DMS 273 (cell line): ENCODE data around the gene SLC4A8.
A peak's percentile ranks its signal among the peaks of the same experiment; 100 is the strongest.

Experiments
- DNase-seq: peaks from one replicate; lab custom pipeline; 2025; ENCODE audit not compliant: unreplicated experiment; lab: John Stamatoyannopoulos, UW

The SLC4A8 gene

GRCh38 chr12:51393676-51394545 lies 30.7 kb upstream of the SLC4A8 start:
- DNase-seq, result no peak

- no peak for DNase-seq
Observed at GRCh38 chr12:51395283-51396230, 29.1 kb upstream of the SLC4A8 start.

GRCh38 chr12:51397670-51398069 lies 27.0 kb upstream of the SLC4A8 start:
- DNase-seq, result no peak

DNA sequence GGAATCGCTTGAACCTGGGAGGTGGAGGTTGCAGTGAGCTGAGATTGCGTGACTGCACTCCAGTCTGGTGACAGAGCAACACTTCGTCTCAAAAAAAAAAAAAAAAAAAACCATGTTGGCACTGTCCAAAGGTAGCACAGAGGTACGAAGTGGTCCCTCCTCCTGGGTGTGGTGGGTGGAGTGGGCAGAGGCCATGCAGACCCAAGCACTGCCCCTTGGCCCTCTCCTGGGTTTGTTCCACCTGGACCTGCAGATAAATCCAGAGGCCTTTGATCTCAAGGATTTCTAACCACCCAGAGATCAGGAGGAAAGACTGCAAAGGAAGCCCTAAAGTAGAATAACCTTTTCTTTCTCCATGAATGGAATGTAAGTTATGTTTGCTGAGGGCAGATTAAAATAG lies 24.7 kb upstream of the SLC4A8 start:
- no peak for DNase-seq

DNA sequence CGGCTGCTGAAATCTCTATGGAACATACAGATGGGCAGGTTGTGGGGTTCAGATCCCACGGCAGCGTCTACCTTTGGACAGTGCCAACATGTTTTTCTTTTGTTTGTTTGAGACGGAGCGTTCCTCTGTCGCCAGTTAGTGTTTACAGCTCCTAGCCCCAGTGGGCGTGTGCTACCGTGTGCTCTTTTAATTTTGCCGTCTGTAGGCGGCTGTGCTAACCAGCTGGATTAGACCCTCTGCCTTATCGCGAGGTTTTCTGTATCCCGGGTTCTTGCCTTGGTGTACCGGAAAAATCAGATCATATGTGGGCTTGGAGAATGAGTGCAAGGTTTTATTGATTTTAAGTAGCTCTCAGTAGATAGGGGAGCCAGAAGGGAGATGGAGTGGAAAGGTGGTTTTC lies 23.6 kb upstream of the SLC4A8 start:
- no peak for DNase-seq

DNA sequence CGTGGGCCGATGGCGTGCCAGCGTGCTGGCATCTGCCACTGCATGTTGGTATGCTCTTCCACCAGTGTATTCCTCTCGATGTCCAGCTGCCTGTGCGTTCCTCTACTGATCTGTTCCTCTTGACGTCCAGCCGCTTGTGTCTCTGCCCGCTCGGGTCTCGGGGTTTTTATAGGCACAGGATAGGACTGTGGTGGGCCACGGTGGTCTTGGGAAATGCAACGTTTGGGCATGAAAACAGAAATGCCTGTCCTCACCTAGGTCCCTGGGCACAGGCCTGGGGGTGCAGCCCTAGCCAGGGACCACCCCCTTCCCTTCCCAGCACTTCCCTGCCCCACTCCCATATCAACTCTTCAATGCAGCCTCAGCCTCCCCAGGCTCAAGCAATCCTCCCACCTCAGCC lies 23.1 kb upstream of the SLC4A8 start:
- no peak for DNase-seq

DNA sequence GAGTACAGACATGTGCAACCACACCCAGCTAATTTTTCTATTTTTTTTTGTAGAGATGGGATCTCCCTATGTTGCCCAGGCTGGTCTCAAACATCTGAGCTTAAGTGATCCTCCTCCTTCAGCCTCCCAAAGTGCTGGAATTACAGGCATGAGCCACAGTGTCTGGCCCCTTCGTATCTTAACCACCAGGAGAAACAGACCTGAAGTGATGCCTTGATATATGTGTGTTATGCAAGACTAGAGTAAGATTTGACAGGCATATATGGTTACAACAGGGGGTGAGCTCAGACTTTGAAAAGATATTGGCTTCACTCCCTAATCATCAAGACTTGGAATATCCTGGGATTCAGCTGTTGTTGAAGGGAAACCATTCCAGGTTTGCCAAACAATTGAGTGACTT lies 22.7 kb upstream of the SLC4A8 start:
- DNase-seq, result no peak

- no peak for DNase-seq
Observed at GRCh38 chr12:51403159-51403558, 21.5 kb upstream of the SLC4A8 start.

DNA sequence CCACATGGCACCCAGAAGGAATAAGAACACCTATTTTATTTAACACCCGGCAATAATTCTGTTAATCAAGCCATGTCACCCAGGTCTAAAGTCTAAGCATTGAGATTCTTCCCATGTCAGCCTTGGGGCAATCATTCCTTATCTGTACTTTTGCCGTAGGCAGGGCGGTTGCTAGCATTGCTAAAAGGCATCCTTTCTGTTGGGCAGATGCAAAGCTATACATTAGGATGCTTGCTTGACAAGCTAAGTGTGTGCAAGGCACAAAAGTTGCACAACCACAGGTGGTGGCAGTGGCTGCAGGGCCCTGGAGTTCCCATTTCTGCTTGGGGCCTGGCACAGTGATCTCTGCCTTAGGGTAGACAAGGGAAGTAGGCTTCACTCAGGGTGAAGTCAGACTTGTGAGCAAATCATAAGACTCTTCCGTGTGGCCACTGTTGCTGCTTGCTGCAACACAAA lies 20.9 kb upstream of the SLC4A8 start:
- no peak for DNase-seq

DNA sequence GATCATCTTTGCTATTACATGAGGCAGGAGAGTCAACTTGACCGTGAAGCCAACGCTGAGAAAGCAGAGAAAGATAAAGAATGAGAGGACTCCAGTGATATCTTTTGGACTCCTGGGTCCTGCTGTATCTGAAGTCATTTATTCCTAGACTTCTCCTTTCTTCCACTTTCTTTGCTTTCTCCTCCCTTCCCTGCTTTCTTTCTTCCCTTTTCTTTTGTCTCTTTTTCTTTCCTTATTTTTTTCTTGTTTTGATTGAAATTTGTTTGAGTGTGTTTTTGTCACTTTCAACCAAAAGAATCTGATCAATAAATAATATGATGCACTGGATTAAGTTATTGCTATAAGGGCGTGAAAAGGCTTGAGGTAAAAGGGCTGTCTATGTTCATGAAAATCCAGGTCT lies 20.0 kb upstream of the SLC4A8 start:
- DNase-seq, result no peak

DNA sequence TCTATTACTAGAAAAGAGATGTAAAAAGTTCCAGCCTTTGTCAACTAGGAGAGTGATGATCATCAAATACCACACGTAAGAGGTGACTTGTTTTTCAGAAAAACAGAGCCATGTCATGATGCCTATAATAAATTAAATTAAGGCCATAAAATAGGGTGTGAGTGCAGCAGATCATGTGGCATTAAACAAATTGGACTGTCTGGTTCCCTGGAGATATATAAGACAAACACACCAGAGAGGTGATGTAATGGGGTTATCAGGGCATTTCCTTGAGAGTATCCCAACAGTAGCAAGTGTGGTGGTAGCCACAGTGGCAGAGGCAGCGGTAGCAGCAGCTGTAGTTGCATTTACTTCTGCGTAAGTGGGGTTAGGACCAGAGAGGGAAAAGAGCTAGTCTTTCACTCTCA lies 18.8 kb upstream of the SLC4A8 start:
- DNase-seq, result no peak

GRCh38 chr12:51406290-51406689 lies 18.3 kb upstream of the SLC4A8 start:
- DNase-seq, result no peak

DNA sequence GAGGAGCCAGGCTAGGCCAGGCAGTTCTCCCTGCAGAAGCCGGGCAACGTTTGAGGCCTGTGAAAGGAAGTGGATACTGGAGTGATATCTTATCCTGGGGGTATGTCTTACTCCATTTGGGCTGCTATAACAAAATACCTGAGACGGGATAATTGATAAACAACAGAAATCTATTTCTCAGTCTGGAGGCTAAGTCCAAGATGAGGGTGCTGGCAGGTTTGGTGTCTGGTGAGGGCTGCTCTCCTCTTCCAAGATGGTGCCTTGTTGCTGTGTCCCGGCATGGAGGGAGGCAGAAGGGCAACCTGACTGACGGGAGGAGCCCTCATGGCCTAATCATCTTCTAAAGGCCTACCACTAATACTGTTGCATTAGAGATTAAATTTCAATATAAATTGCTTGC lies 17.8 kb upstream of the SLC4A8 start:
- DNase-seq, result no peak

- no peak for DNase-seq
Observed at GRCh38 chr12:51407604-51408003, 17.0 kb upstream of the SLC4A8 start.

GRCh38 chr12:51409846-51410245 lies 14.8 kb upstream of the SLC4A8 start:
- DNase-seq, result no peak

DNA sequence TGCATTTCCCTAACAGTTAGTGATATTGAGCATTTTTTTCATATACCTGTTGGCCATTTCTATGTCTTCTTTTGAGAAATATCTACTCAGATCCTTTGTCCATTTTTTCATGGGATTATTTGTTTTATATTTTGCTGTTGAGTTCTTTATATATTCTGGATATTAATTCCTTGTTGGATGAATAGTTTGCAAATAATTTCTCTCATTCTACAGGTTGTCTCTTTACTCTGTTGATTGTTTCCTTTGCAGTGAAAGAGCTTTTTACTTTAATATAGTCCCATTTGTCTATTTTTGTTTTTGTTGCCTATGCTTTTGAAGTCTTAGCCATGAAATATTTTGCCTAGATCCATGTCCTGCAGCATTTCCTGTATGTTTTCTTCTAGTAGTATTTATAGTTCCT lies 11.5 kb upstream of the SLC4A8 start:
- DNase-seq, result no peak

GRCh38 chr12:51413791-51414190 lies 10.8 kb upstream of the SLC4A8 start:
- no peak for DNase-seq

DNA sequence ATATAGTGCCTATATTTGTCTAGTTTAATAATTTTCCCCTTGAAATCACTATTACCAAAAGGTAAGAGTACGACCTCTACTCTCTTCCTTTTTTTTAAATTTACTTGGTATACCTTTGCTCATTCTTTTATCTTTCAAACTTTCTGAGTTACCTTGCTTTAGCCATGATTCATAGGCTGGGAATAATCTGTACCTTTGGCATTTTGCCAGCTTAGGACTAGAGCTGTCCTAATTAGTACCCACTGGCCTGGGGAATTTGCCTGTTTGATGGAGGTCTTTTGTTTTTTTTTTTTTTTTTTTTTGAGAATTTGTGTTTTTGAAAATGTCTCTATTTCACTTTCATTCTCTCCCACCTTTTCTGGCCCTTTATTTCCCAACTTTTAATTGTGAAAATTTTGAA lies 8.7 kb upstream of the SLC4A8 start:
- DNase-seq, result no peak

DNA sequence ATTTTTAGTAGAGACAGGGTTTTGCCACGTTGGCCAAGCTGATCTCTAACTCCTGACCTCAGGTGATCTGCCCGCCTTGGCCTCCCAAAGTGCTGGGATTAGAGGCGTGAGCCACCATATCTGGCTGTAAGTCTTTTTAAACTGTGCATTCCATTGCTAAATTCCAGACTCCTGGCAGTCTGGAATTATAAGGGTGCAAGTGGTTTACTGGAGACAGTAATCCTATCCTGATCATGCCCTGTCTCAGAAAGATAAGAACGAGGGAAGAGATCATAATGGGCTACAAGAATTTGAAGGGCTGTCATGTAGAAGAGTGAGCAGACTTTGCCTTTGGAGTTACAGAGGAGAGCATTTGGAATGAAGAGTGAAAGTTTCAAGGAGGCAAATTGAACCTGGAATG lies 6.8 kb upstream of the SLC4A8 start:
- no peak for DNase-seq

DNA sequence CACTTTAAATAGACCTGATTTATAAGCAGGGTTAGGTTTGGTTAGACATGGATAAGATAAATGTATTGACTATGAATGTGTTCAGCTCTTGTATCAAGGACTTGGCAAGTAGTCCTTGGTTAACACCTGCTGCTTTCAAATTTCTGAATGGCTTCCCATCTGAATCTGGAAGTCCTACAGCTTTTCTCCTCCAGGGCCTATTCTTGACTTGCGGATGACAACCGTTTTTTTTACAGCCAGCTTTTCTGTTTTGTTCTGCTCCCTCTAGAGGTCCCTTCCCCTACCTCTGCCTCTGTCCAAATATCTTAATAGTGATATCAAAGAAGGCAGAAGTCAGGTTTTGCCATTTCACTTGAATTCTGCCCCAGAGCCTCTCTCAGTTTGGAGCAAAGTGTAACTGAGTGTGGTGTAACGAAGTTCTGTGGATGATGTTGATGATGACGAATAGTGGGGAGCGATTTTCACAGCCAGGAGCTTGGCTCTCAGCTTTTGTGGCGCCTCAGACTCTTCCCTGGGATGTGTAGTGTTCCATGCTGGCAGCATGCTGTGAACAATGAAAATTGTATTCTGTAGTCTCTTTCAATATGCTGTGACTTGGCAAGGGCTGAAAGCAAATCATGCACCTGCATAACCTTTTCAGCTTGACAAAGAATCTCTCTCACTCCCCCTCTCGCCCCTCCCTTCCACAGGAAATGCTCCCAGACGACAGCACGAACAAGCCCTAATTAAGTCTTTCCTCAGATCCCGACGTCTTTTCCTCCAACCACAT lies 5.0 kb upstream of the SLC4A8 start:
- DNase-seq, result peak; percentile 8

DNA sequence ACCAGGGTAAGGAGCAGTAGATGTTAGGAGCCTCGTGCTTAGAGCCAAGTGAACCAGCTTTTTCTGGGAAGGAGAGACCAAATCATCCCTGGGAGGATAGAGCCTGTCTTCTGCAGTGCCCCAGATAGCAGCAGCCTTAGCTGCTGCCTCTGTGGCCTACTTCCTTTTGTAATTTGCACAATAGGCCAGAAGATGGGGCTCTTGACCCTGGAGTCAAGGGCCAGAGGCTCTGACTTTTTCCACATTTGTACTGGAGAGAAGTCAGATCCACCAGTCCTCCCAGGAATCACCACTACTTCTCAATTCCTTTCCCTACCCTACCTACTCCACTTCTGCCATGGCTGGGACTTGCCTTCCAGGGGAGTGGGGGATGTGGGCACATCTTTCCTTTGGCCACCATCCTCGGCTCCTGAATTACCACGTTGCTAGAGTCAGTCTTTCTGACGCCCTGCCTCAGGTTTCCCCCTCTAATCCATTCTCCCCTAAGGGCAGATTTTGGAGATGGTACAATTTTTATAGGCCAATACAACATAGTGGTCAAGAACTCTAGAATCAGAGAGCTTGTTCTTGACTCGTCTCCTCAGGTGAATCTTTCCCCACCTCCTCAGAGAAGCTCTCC lies 3.3 kb upstream of the SLC4A8 start:
- peak; percentile 81 for DNase-seq
